ENCODE results near the gene RNFT2. TPM values are rescaled to one million over a fixed set of nuclear protein-coding genes. Genes with fewer than 3 reads are reported as not detected.

Gene RNFT2
- total RNA-seq, 1 donor: 2.3 TPM

DNA sequence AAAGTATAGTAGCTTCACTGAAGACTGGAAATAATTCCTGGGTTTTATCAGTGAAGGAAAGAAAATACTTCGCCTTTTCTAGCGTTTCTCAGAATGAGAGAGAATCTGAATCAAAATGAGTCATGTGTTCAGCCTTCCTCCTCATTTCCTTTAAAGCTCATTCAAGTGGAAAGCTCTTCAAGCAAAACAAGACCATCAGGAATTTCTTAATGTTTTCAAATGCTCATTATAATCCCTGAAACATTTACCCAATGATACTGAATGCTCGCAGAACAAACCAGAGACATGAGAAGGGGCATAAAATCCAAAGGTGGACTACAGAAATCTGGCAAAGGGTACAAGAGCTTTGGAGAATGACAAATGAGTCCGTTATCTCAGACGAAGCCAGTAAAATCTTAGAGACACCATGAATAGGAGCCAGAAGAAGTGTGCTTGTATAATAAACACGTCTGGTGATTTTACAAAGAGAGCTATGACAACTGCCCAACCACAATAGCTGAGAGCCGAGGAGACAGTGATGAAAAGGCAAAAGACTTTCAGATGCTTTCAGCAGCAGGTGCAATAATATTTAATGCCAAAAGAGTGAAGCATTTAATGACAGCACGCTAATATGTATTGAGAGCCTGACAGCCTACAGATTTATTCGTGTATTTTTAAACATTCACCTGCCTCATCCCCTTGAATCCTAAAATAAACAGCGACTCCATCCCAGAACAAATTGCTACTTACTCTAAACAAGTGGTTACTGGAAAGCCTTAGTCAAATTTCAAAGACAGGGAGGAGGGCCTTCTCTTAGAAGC lies 19.3 kb upstream of the RNFT2 start:
- peak; percentile 63 for DNase-seq (ENCODE audit: low read depth)
- TF ChIP-seq, protein P1, sequence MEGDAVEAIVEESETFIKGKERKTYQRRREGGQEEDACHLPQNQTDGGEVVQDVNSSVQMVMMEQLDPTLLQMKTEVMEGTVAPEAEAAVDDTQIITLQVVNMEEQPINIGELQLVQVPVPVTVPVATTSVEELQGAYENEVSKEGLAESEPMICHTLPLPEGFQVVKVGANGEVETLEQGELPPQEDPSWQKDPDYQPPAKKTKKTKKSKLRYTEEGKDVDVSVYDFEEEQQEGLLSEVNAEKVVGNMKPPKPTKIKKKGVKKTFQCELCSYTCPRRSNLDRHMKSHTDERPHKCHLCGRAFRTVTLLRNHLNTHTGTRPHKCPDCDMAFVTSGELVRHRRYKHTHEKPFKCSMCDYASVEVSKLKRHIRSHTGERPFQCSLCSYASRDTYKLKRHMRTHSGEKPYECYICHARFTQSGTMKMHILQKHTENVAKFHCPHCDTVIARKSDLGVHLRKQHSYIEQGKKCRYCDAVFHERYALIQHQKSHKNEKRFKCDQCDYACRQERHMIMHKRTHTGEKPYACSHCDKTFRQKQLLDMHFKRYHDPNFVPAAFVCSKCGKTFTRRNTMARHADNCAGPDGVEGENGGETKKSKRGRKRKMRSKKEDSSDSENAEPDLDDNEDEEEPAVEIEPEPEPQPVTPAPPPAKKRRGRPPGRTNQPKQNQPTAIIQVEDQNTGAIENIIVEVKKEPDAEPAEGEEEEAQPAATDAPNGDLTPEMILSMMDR (IDR thresholded peaks at IDR 0.05; ENCODE audit: insufficient read depth, low read length): no peak
- H3K4me3 ChIP-seq (ENCODE audit: low read depth, low read length): no peak overlapping the region

- DNase-seq (ENCODE audit: low read depth): no peak
Observed at GRCh38 chr12:116719731-116720528, 18.2 kb upstream of the RNFT2 start.

GRCh38 chr12:116722245-116722644 lies 15.9 kb upstream of the RNFT2 start:
- no peak overlapping the region for H3K4me3 ChIP-seq (ENCODE audit: low read depth, low read length)
- DNase-seq (ENCODE audit: low read depth): no peak
- TF ChIP-seq, protein P1 (IDR thresholded peaks at IDR 0.05; ENCODE audit: insufficient read depth, low read length): no peak

More at GRCh38 chr12:116719731-116720528, 18.2 kb upstream of the RNFT2 start:
- no peak overlapping the region for H3K4me3 ChIP-seq (ENCODE audit: low read depth, low read length)
- TF ChIP-seq, protein P1 (IDR thresholded peaks at IDR 0.05; ENCODE audit: insufficient read depth, low read length): no peak

- DNase-seq (ENCODE audit: low read depth): no peak
- no peak overlapping the region for H3K4me3 ChIP-seq (ENCODE audit: low read depth, low read length)
- TF ChIP-seq, protein P1 (IDR thresholded peaks at IDR 0.05; ENCODE audit: insufficient read depth, low read length): no peak
Observed at GRCh38 chr12:116726694-116727093, 11.4 kb upstream of the RNFT2 start.

GRCh38 chr12:116727261-116727660 lies 10.9 kb upstream of the RNFT2 start:
- DNase-seq (ENCODE audit: low read depth): no peak
- TF ChIP-seq, protein P1 (IDR thresholded peaks at IDR 0.05; ENCODE audit: insufficient read depth, low read length): no peak
- no peak overlapping the region for H3K4me3 ChIP-seq (ENCODE audit: low read depth, low read length)

- TF ChIP-seq, protein P1 (IDR thresholded peaks at IDR 0.05; ENCODE audit: insufficient read depth, low read length): no peak
- H3K4me3 ChIP-seq (ENCODE audit: low read depth, low read length): no peak overlapping the region
- no peak for DNase-seq (ENCODE audit: low read depth)
Observed at GRCh38 chr12:116727891-116728290, 10.2 kb upstream of the RNFT2 start.
